Muscle layer of duodenum (tissue), 2 donors: ENCODE data around the gene DCAF10.
"Not testable (repeated sequence)": the region's sequence is repeated elsewhere in the genome, so short reads cannot be mapped to it uniquely, and the experiment has no call there.

Experiments
- H3K27ac ChIP-seq: one replicate; pipeline ENCODE4 v1.7.0; 2013; ENCODE audit warnings: mild to moderate bottlenecking, low read length
- H3K27me3 ChIP-seq: one replicate; pipeline ENCODE4 v1.7.0; 2013; ENCODE audit warnings: low read depth, mild to moderate bottlenecking, control low read depth, low read length
- H3K36me3 ChIP-seq, 2 donors: one replicate each; pipeline ENCODE4 v1.7.0; 2013; ENCODE audit warnings: low read length in 2 of 2, control low read depth in 1 of 2, mild to moderate bottlenecking in 1 of 2; ENCODE audit not compliant: insufficient read depth in 2 of 2, control insufficient read depth in 1 of 2
- H3K4me1 ChIP-seq, 2 donors: one replicate each; pipeline ENCODE4 v1.7.0; 2013; ENCODE audit warnings: low read length in 2 of 2, mild to moderate bottlenecking in 2 of 2, control low read depth in 1 of 2, moderate library complexity in 1 of 2; ENCODE audit not compliant: insufficient read depth in 2 of 2, control insufficient read depth in 1 of 2
- H3K4me3 ChIP-seq, 2 donors: one replicate each; pipeline ENCODE4 v1.7.0; 2013; ENCODE audit warnings: low read length in 2 of 2, low read depth in 1 of 2, mild to moderate bottlenecking in 1 of 2
- H3K9me3 ChIP-seq, 2 donors: one replicate each; pipeline ENCODE4 v1.7.0; 2013; ENCODE audit warnings: low read length in 2 of 2, control low read depth in 1 of 2, mild to moderate bottlenecking in 1 of 2; ENCODE audit not compliant: control insufficient read depth in 1 of 2
- donor health status: healthy.

The DCAF10 gene

DNA sequence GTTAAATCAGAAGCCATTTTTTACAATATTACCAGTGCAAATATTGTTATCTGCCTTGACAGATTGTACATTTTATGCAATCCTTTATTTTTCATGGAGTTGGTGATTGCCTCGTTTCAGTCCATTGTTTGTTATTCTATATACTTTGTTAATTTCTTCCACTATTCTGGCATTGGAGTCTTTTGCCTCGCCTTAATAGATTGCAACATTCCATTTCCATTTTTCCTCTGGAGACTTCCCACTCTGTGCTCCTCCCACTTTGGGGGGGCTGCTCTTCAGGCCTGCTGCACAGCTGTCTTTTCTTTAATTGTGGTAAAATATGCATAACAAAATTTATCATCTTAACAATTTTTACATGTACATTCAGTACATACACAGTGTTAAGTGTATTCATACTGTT, 4.4 kb upstream of the DCAF10 start:
- Histone ChIP-seq H3K27ac (no peak overlapping the region), H3K4me1 (peaks cover 0 to 7% of the 10 kb centered on the region in 2 donors)

DNA sequence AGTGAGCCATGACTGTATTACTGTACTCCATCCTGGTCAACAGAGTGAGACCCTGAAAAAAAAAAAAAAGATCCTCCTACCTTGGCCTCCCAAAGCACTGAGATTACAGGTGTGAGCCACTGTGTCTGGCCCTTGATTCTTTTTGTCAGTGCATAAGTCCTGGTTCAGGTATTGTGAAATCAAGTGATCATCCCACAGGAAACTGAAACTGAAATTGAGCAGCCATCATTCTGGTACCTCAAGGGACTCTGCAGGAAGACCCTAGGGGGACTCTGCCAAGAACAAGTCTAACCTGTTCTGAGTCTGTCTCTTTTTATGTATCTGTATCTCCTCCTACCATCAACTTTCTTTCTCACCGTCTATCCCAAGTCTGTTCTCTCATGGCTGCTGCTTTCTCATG, 1.9 kb upstream of the DCAF10 start:
- H3K9me3 ChIP-seq, result no peaks in the 10 kb centered on the region
- no peaks in the 10 kb centered on the region for H3K36me3 ChIP-seq
- no peak overlapping the region for H3K27ac ChIP-seq
- peaks cover 14 to 29% of the 10 kb centered on the region in 2 donors for H3K4me1 ChIP-seq
- H3K27me3 ChIP-seq, result no peaks in the 10 kb centered on the region
- no peak overlapping the region for H3K4me3 ChIP-seq

More for the DNA sequence above, 4.4 kb upstream of the DCAF10 start:
- H3K4me3 ChIP-seq, result no peak overlapping the region
- H3K9me3 ChIP-seq, result no peaks in the 10 kb centered on the region
- H3K36me3 ChIP-seq, result no peaks in the 10 kb centered on the region
- no peaks in the 10 kb centered on the region for H3K27me3 ChIP-seq

DNA sequence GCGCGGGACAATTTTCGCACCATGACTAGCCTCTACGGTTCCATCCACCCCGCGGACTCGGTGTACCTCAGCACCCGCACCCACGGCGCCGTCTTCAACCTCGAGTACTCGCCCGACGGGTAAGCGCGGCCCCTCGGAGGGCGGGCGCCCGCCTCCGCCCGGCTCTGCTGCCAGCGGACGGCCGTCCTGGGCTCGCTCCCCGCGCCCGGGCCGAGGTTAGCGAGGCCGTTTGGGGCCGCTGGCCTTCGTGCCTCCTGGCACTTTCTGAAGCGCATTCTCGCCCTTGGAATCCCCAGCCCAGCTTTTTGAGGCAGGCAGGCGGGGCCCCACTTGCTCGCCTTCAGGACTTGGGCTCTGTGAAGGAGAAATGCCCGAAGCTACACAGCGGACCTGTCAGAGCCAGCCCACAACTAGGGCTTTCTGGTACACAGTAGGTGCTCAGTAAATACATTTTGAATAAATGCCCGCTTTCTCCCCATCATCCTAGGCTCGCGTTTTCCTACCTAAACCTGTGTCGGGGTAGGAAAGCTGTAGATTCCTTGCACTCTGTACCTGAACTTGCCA, 772 bp downstream of the DCAF10 start:
- H3K27ac ChIP-seq, result peak overlapping the region; percentile 52
- H3K36me3 ChIP-seq, result no peaks in the 10 kb centered on the region
- no peaks in the 10 kb centered on the region for H3K27me3 ChIP-seq
- peak overlapping the region; percentile 85 to 95 for H3K4me3 ChIP-seq
- H3K9me3 ChIP-seq, result no peaks in the 10 kb centered on the region
- peaks cover 14 to 34% of the 10 kb centered on the region in 2 donors for H3K4me1 ChIP-seq

DNA sequence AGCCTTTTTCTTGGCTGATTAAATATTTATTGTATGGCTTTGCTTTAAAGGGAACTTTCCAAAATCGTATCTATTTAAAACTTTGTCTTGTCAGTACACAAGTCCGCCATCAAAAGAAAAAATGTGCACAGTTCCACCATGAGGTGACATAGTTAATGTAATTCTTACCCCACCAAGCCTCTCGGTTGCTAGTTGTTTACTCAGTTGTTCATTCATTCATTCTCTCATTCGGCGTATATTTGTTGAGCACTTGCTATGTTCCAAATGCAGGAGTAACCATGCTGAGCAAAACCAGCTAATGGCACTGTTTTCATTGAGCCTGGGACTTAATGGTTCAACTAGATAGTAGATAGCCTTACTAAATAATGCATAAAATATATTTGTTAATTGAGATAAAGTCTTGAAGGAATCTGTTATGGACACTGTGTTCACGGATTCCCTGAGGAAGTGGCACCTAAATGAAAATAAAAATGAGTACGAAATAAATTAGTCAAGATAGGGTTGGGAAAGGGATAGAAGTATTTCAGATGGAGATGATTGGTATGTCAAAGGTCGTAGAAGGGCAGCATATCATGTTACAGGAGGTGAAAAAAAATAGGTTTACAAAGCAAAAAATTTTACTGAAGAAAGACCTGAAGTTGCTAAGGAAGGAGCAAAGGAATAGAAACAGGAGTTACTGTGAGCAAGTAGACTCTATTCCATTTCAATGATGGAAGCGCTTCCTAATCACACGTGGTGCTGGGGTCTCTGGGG, 1.5 kb downstream of the DCAF10 start:
- H3K27me3 ChIP-seq, result no peaks in the 10 kb centered on the region
- H3K4me3 ChIP-seq, result peak overlapping the region; percentile 85 to 95
- no peaks in the 10 kb centered on the region for H3K9me3 ChIP-seq
- H3K4me1 ChIP-seq, result peaks cover 14 to 34% of the 10 kb centered on the region in 2 donors
- peak overlapping the region; percentile 52 for H3K27ac ChIP-seq
- no peaks in the 10 kb centered on the region for H3K36me3 ChIP-seq

DNA sequence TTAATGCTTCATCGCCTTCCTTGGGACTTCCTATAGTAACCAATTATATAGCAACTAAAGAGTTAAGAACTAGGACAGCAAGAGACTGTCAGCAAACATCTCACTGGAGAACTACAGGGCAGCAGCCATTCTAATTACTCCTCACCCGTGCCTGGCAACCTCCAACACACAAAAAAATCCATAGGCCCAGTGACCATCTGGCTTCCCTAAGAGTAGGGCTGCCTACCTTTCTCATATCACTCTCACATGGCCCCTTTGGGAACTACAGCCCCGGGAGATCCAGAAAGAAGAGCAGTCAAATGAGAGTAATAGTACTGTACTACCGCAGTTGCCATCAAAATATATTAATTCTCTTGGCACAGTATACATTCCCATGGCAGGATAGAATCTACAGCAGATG, 5.7 kb downstream of the DCAF10 start:
- peaks cover 14 to 26% of the 10 kb centered on the region in 2 donors for H3K4me1 ChIP-seq
- no peak overlapping the region for H3K27ac ChIP-seq
- H3K9me3 ChIP-seq, result no peaks in the 10 kb centered on the region
- H3K36me3 ChIP-seq, result no peaks in the 10 kb centered on the region
- H3K4me3 ChIP-seq, result no peak overlapping the region
- no peaks in the 10 kb centered on the region for H3K27me3 ChIP-seq

DNA sequence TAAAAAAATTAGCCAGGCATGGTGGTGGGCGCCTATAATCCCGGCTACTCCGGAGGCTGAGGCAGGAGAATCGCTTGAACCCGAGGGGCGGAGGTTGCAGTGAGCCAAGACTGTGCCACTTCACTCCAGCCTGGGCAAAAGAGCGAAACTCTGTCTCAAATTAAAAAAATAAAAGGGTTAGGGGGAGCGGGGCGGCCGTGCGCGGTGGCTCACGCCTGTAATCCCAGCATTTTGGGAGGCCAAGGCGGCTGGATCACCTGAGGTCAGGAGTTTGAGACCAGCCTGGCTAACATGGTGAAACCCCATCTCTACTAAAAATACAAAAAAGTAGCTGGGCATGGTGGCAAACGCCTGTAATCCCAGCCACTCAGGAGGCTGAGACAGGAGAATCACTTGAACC, 9.1 kb downstream of the DCAF10 start:
- not testable (repeated sequence) for H3K9me3 ChIP-seq, H3K27me3 ChIP-seq, H3K4me3 ChIP-seq, H3K27ac ChIP-seq, H3K36me3 ChIP-seq, H3K4me1 ChIP-seq

DNA sequence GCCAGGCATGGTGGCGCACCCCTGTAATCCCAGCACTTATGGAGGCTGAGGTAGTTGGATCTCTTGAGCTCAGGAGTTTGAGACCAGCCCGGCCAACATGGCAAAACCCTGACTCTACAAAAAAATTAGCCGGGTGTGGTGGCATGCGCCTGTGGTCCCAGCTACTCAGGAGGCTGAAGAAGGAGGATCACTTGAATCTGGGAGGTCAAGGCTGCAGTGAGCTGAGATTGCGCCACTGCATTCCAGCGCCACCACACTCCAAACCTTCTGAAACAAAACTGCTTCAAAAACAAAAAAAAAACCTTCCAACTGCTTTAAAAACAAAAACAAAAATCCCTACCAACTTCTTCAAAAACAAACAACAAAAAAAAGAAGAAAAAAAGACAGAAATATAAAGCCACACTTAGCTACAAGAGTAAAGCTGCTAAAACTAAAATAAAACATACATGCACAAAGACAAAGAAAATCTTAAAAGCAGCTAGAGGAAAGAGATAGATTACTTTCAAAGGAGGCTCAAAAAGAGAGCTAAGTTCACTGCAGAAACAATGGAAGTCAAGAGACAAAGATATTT, 11.4 kb downstream of the DCAF10 start:
- H3K4me1 ChIP-seq, result no peaks in the 10 kb centered on the region
- H3K27ac ChIP-seq, result no peak overlapping the region
- H3K36me3 ChIP-seq, result no peaks in the 10 kb centered on the region
- H3K4me3 ChIP-seq, result no peak overlapping the region
- H3K27me3 ChIP-seq, result no peaks in the 10 kb centered on the region
- H3K9me3 ChIP-seq, result no peaks in the 10 kb centered on the region

DNA sequence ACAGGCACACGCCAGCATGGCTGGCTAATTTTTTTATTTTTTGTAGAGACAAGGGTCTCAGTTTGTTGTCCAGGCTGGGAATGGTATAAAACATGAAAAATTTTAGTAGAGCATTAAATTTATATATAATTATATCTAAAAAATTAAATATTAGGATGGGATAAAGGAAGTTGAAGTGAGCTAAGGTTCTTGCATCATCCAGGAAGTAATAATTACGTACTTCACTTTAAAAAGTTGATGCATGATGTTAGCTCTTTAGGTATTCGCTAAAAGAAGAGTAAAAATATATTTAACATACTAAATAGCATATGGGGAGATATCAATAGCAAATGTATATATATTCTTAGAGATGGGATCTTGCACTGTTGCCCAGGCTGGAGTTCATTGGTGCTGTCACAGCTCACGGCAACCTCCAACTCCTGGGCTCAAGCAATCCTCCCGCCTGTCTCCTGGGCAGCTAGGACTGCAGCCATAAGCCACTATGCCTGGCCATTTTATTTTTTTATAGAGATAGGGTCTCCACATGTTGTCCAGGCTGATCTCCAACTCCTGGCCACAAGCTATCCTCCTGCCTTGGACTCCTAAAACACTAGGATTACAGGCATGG, 12.3 kb downstream of the DCAF10 start:
- Histone ChIP-seq H3K36me3 (no peaks in the 10 kb centered on the region), H3K27ac (no peak overlapping the region)

DNA sequence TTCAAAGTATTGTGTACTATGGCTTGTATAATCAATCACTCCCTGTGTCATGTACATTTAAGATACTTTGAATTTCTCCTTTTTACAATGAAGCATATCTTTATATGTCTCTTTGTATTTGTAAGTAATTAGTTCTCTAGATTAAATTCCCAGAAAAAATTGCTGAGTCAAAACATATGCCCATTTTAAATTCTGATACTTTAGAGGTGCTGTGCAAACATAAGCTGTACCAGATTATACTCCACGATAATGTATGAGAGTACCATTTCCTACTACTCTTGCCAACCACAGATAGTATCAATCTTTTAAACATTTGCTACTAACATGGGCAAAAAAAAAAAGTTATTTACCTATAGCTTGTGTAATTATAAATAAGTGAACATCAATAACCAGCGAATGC, 18.3 kb downstream of the DCAF10 start:
- no peaks in the 10 kb centered on the region for H3K4me1 ChIP-seq
- H3K4me3 ChIP-seq, result no peak overlapping the region
- H3K9me3 ChIP-seq, result no peaks in the 10 kb centered on the region
- H3K36me3 ChIP-seq, result peaks cover 0 to 18% of the 10 kb centered on the region in 2 donors
- no peak overlapping the region for H3K27ac ChIP-seq
- H3K27me3 ChIP-seq, result no peaks in the 10 kb centered on the region

More for the DNA sequence above, 12.3 kb downstream of the DCAF10 start:
- H3K4me3 ChIP-seq, result no peak overlapping the region
- H3K4me1 ChIP-seq, result no peaks in the 10 kb centered on the region
- no peaks in the 10 kb centered on the region for H3K27me3 ChIP-seq
- H3K9me3 ChIP-seq, result no peaks in the 10 kb centered on the region

DNA sequence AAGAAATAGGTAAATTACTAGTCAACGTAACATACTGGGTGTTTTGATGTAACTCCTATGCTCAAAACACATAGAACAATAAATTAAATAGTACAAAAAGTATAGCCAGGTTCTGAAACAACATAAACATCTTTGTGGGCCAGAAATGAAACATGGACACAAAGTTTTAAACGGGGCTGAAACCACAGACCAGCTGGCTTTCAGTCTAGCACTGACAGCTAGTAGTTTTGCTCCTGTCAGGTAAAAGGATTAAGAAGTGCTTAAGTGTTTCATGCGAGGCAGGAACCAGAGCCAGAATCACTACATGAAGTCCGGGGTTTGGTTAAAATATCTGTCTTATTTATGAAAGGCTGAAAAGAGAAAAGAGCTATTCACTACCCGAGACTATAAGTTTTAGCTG, 19.5 kb downstream of the DCAF10 start:
- no peaks in the 10 kb centered on the region for H3K4me1 ChIP-seq
- peaks cover 0 to 24% of the 10 kb centered on the region in 2 donors for H3K36me3 ChIP-seq
- no peak overlapping the region for H3K27ac ChIP-seq
- H3K4me3 ChIP-seq, result no peak overlapping the region
- no peaks in the 10 kb centered on the region for H3K9me3 ChIP-seq
- no peaks in the 10 kb centered on the region for H3K27me3 ChIP-seq

DNA sequence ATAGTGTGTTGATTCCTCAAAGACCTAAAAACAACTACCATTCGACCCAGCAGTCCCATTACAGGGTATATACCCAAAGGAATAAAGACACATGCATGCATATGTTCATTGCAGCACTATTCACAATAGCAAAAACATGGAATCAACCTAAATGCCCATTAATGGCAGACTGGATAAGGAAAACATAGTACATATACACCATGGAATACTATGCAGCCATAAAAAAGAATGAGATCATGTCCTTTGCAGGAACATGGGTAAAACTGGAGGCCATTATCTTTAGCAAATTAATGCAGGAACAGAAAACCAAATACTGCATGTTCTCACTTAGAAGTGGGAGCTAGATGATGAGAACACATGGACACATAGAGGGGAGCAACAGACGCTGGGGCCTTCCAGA, 24.6 kb downstream of the DCAF10 start:
- H3K9me3 ChIP-seq, H3K27ac ChIP-seq, H3K4me3 ChIP-seq, H3K27me3 ChIP-seq, H3K4me1 ChIP-seq: not testable (repeated sequence)
- H3K36me3 ChIP-seq, result peaks cover 5 to 42% of the 10 kb centered on the region in 2 donors
